Smooth muscle cell (in vitro differentiated cells): ENCODE results near the gene JAZF1. TPM values are rescaled to one million over a fixed set of nuclear protein-coding genes. Genes with fewer than 3 reads are reported as not detected.

Experiments used
- DNase-seq: peaks from one replicate; lab custom pipeline; 2025; ENCODE audit not compliant: unreplicated experiment; lab: John Stamatoyannopoulos, UW
- H2AFZ ChIP-seq: fragments of 200-600 bp; sonication (generic); 2 replicates; pipeline ENCODE4 v1.6.0; 2016; ENCODE audit warnings: antibody characterized with exemption, low read depth, mild to moderate bottlenecking
- H3F3A ChIP-seq: fragments of 200-600 bp; sonication (generic); 2 replicates; pipeline ENCODE4 v1.6.0; 2017; ENCODE audit warnings: antibody characterized with exemption, low read depth
- H3K27ac ChIP-seq: fragments of 200-600 bp; sonication (generic); 2 replicates; pipeline ENCODE4 v1.5.1; 2016; ENCODE audit warnings: low read depth, mild to moderate bottlenecking
- H3K27me3 ChIP-seq: fragments of 200-600 bp; sonication (generic); 2 replicates; pipeline ENCODE4 v1.6.1; 2016; ENCODE audit warnings: low read depth, mild to moderate bottlenecking
- H3K36me3 ChIP-seq: fragments of 200-600 bp; sonication (generic); 2 replicates; pipeline ENCODE4 v1.5.1; 2016; ENCODE audit warnings: low read depth
- H3K4me1 ChIP-seq: fragments of 200-600 bp; sonication (generic); 2 replicates; pipeline ENCODE4 v1.5.1; 2016; ENCODE audit warnings: low read depth
- H3K4me2 ChIP-seq: fragments of 200-600 bp; sonication (generic); 2 replicates; pipeline ENCODE4 v1.6.0; 2016; ENCODE audit warnings: mild to moderate bottlenecking
- H3K4me3 ChIP-seq: fragments of 200-600 bp; sonication (generic); 2 replicates; pipeline ENCODE4 v1.5.1; 2016; ENCODE audit warnings: mild to moderate bottlenecking
- H3K79me2 ChIP-seq: fragments of 200-600 bp; sonication (generic); 2 replicates; pipeline ENCODE4 v1.6.0; 2016; ENCODE audit warnings: low read depth, mild to moderate bottlenecking
- H3K9ac ChIP-seq: fragments of 200-600 bp; sonication (generic); 2 replicates; pipeline ENCODE4 v1.6.0; 2016; ENCODE audit warnings: low read depth
- H3K9me3 ChIP-seq: fragments of 200-600 bp; sonication (generic); replicated peaks from 2 replicates; pipeline ENCODE4 v1.5.1; 2016; ENCODE audit warnings: low read depth
- H4K20me1 ChIP-seq: fragments of 200-600 bp; sonication (generic); 2 replicates; pipeline ENCODE4 v1.6.0; 2016; ENCODE audit warnings: low read depth
- WGBS: methylation state at CpG from one replicate; pipeline ENCODE4 v1.1.7; 2016; ENCODE audit warnings: low lambda C conversion rate; 5-methylcytosine and 5-hydroxymethylcytosine counted together
- polyA plus RNA-seq: library from polyadenylated mRNA; unstranded; fragments of >200 nt; fragmentation: Nextera tagmentation; extraction: Ambion mirVana; gene quantifications from 2 replicates; pipeline ENCODE4 v1.2.1, GENCODE V29; 2016
- total RNA-seq: library from RNA; depleted of rRNA; stranded (reverse); fragments of >200 nt; gene quantifications from 2 replicates; pipeline ENCODE4 v1.2.3, GENCODE V29; 2014
- TF ChIP-seq, protein P1 (sequence below): fragments of 200-600 bp; sonication (generic); IDR thresholded peaks from 2 replicates; pipeline ENCODE4 v1.5.1; 2017; ENCODE audit warnings: borderline replicate concordance, mild to moderate bottlenecking, antibody characterized with exemption; ENCODE audit not compliant: insufficient read depth, poor library complexity, severe bottlenecking

Gene JAZF1
- total and polyA plus RNA-seq, 2 experiments from 2014 or later = 17.4 to 18.0 TPM

DNA sequence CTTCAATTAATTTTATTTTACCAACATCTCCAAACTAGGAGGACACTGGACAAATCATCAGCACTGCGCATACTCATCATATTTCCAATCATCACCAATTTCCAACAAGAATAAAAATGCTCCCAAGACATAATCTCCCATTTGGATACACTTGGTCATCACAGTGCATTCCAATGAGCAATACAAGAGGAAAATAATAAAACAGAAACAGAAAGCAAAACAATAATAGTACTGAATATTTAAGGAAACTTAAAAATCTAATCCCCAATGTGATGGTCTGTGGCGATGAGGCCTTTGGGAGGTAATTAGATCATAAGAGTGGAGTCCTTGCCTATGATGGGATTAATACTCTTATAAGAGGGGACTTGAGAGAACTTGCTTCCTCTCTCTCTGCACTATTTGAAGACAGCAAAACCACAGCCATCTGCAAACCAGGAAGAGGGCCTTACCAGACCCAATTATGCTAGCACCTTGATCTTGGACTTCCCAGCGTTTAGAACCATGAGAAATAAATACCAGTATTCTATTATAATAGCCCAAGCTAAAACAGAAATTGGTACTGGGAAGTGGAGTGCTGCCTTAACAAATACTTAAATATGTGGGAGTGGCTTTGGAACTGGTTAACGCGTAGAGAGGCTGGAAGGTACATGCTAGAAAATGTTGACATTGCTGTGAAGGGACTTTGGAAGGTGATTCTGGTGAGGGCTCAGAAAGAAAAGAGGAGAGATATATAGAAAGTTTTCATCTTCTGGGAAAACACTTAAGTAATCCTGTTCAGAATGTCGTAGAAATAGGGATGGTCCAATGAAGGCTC lies 91.5 kb downstream of the JAZF1 start:
- WGBS = 93% methylated on average over 6 of the region's 6 CpGs
- Histone ChIP-seq H3K4me3 (no peak overlapping the region), H4K20me1 (peaks cover 12% of the 10 kb centered on the region), H3K4me1 (peaks cover 5% of the 10 kb centered on the region), H3K36me3 (no peaks in the 10 kb centered on the region), H3K9ac (no peak overlapping the region), H3K79me2 (peaks cover 24% of the 10 kb centered on the region), H3K27me3 (no peaks in the 10 kb centered on the region), H2AFZ (no peak overlapping the region), H3K27ac (peak overlapping the region; percentile 41), H3K4me2 (peak overlapping the region; percentile 82), H3F3A (no peaks in the 10 kb centered on the region), H3K9me3 (no peaks in the 10 kb centered on the region)
- TF ChIP-seq, protein P1, sequence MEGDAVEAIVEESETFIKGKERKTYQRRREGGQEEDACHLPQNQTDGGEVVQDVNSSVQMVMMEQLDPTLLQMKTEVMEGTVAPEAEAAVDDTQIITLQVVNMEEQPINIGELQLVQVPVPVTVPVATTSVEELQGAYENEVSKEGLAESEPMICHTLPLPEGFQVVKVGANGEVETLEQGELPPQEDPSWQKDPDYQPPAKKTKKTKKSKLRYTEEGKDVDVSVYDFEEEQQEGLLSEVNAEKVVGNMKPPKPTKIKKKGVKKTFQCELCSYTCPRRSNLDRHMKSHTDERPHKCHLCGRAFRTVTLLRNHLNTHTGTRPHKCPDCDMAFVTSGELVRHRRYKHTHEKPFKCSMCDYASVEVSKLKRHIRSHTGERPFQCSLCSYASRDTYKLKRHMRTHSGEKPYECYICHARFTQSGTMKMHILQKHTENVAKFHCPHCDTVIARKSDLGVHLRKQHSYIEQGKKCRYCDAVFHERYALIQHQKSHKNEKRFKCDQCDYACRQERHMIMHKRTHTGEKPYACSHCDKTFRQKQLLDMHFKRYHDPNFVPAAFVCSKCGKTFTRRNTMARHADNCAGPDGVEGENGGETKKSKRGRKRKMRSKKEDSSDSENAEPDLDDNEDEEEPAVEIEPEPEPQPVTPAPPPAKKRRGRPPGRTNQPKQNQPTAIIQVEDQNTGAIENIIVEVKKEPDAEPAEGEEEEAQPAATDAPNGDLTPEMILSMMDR = no peak
- DNase-seq = no peak

DNA sequence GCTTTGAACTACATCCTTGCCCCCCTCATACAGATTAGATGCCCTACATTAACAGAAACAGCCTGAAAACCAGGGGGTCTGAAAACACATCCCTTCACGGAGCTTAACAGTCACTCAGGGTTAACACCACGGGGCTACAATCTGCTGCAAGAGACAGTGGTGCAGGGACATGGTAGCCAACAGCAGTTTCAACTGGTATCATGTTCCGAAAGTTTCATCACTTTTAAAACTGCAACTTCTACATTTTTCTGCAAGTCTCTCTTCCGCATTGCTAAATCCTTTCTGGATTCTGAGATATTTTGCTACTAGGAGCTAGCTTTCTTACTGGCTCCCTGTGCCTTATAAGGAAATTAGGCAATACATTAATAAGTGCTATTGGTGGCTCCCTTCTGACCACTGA lies 92.6 kb downstream of the JAZF1 start:
- 28% methylated on average over 4 of the region's 4 CpGs for WGBS
- no peak for DNase-seq
- TF ChIP-seq, protein P1 = no peak

DNA sequence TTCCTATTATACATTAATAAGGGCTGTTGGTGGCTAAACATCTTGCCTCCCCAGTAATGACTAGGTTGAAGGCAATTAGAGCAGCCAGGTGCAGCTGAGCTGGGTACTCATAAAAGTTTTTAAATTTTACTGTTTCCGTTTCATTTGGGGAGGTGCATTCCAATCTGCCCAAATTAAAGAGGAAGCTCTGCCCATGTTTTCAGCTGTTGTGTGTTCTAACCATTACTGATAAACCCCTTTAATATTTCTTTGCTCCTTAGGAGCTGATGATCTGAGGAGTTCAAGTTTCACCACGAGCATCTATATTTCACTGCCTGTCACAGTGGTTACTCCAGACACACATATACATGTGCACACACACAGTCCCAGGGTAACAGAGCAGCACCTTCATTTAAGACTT lies 94.4 kb downstream of the JAZF1 start:
- Histone ChIP-seq H3K9me3 (no peaks in the 10 kb centered on the region), H3K4me1 (peaks cover 5% of the 10 kb centered on the region), H3K9ac (no peak overlapping the region), H3K36me3 (no peaks in the 10 kb centered on the region), H3F3A (no peaks in the 10 kb centered on the region), H4K20me1 (peaks cover 4% of the 10 kb centered on the region), H3K27ac (no peak overlapping the region), H2AFZ (no peak overlapping the region), H3K4me3 (no peak overlapping the region), H3K4me2 (no peak overlapping the region), H3K79me2 (peaks cover 15% of the 10 kb centered on the region), H3K27me3 (no peaks in the 10 kb centered on the region)
- DNase-seq = no peak
- WGBS = 68% methylated on average over 2 of the region's 2 CpGs
- TF ChIP-seq, protein P1 = no peak

More for the DNA sequence above, 92.6 kb downstream of the JAZF1 start:
- peak overlapping the region; percentile 82 for H3K4me2 ChIP-seq
- H3F3A ChIP-seq = no peaks in the 10 kb centered on the region
- H2AFZ ChIP-seq = no peak overlapping the region
- H3K4me1 ChIP-seq = peaks cover 5% of the 10 kb centered on the region
- H3K79me2 ChIP-seq = peaks cover 24% of the 10 kb centered on the region
- H4K20me1 ChIP-seq = peaks cover 4% of the 10 kb centered on the region
- H3K9me3 ChIP-seq = no peaks in the 10 kb centered on the region
- no peak overlapping the region for H3K4me3 ChIP-seq
- H3K27me3 ChIP-seq = no peaks in the 10 kb centered on the region
- H3K36me3 ChIP-seq = no peaks in the 10 kb centered on the region
- peak overlapping the region; percentile 41 for H3K27ac ChIP-seq
- no peak overlapping the region for H3K9ac ChIP-seq
